Endothelial cell of umbilical vein (primary cell): Measurements from ENCODE around the gene ANKRD16. TPM values are rescaled to one million over a fixed set of nuclear protein-coding genes. Genes with fewer than 3 reads are reported as not detected.

Source experiments
- BruUV-seq: library from RNA; stranded (reverse); fragments of 400-500 nt; replicated peaks from 2 replicates; lab custom pipeline; 2021; lab: Mats Ljungman, UMichigan
- CTCF ChIA-PET: fragments of 300-600, 350-600 bp; sonication (Branson Sonifier 250); formaldehyde crosslinking; loops from one replicate; lab custom pipeline; 2021; ENCODE audit warnings: antibody characterized with exemption, inconsistent platforms; lab: Charles Lee
- POLR2A ChIA-PET: fragments of 300-600, 350-600 bp; sonication (Branson Sonifier 250); formaldehyde crosslinking; loops from one replicate; lab custom pipeline; 2021; ENCODE audit warnings: antibody characterized with exemption, inconsistent platforms; lab: Charles Lee
- DNase-seq: peaks from one replicate; pipeline ENCODE4 v3.0.0-alpha.2; 2011; ENCODE audit warnings: low read depth, low spot score
- FAIRE-seq: peaks from 2 replicates; lab custom pipeline; 2011; peaks lifted over from hg19 to GRCh38; lab: Jason Lieb, UNC
- H2AFZ ChIP-seq: 2 replicates; pipeline ENCODE4 v1.6.0; 2012; ENCODE audit warnings: low read depth, low read length, control low read depth, inconsistent platforms
- H3K27ac ChIP-seq: 2 replicates; pipeline ENCODE4 v1.5.1; 2011; ENCODE audit warnings: low read depth, mild to moderate bottlenecking, control low read depth, low read length, moderate library complexity; ENCODE audit not compliant: insufficient read depth
- H3K27me3 ChIP-seq, 2 experiments: 2 replicates each; pipeline versions ENCODE4 v1.6.0 to v1.6.1; 2011; ENCODE audit warnings: low read length in 2 of 2, mixed read lengths in 1 of 2; ENCODE audit not compliant: control insufficient read depth in 2 of 2, insufficient read depth in 2 of 2
- H3K36me3 ChIP-seq, 2 experiments: 2 replicates in 1 of 2; 3 replicates in 1 of 2; pipeline ENCODE4 v1.5.1; 2011; ENCODE audit warnings: low read length in 2 of 2, mild to moderate bottlenecking in 1 of 2, moderate library complexity in 1 of 2; ENCODE audit not compliant: control insufficient read depth in 2 of 2, insufficient read depth in 2 of 2; ENCODE audit errors: extremely low read depth in 1 of 2
- H3K4me1 ChIP-seq: 3 replicates; pipeline ENCODE4 v1.5.1; 2011; ENCODE audit warnings: mild to moderate bottlenecking, low read length; ENCODE audit not compliant: control insufficient read depth, insufficient read depth; ENCODE audit errors: extremely low read depth
- H3K4me2 ChIP-seq: 2 replicates; pipeline ENCODE4 v1.6.1; 2011; ENCODE audit warnings: low read length, control low read depth, mixed read lengths; ENCODE audit not compliant: insufficient read depth
- H3K4me3 ChIP-seq, 3 experiments: fragments of 200-600 bp in 1 of 3; sonication (generic), shearing (Covaris generic) in 1 of 3; replicated peaks in 1 of 3; 2 replicates each; pipeline ENCODE4 v1.5.1; 2011 to 2016; ENCODE audit warnings: control low read depth in 3 of 3, low read length in 3 of 3, mild to moderate bottlenecking in 2 of 3, inconsistent platforms in 1 of 3, low read depth in 1 of 3, moderate library complexity in 1 of 3; ENCODE audit not compliant: insufficient read depth in 1 of 3
- H3K79me2 ChIP-seq: 2 replicates; pipeline ENCODE4 v1.6.0; 2012; ENCODE audit warnings: low read length, inconsistent platforms; ENCODE audit not compliant: control insufficient read depth, insufficient read depth
- H3K9ac ChIP-seq: replicated peaks from 2 replicates; pipeline ENCODE3; 2011; ENCODE audit warnings: low read length, control low read depth; ENCODE audit not compliant: insufficient read depth; ENCODE audit errors: extremely low read depth
- H3K9me1 ChIP-seq: replicated peaks from 3 replicates; pipeline ENCODE4 v1.6.0; 2011; ENCODE audit warnings: mild to moderate bottlenecking, low read length; ENCODE audit not compliant: control insufficient read depth, insufficient read depth; ENCODE audit errors: extremely low read depth
- H3K9me3 ChIP-seq: replicated peaks from 2 replicates; pipeline ENCODE4 v1.5.1; 2012; ENCODE audit warnings: low read length, inconsistent platforms; ENCODE audit not compliant: control insufficient read depth, insufficient read depth
- H4K20me1 ChIP-seq: replicated peaks from 2 replicates; pipeline ENCODE3; 2011; ENCODE audit warnings: mild to moderate bottlenecking, low read length; ENCODE audit not compliant: control insufficient read depth, insufficient read depth; ENCODE audit errors: extremely low read depth
- CTCF ChIP-seq, 2 donors: IDR thresholded peaks; 1 replicate in 1 of 2; 2 replicates in 1 of 2; pipeline ENCODE4 v1.5.1; 2011; ENCODE audit warnings: low read length in 2 of 2, mild to moderate bottlenecking in 2 of 2, moderate library complexity in 2 of 2, control low read depth in 1 of 2, inconsistent platforms in 1 of 2, low read depth in 1 of 2; ENCODE audit not compliant: insufficient read depth in 1 of 2; ENCODE audit errors: extremely low read depth in 1 of 2
- EZH2 ChIP-seq: IDR thresholded peaks from 2 replicates; pipeline ENCODE4 v1.6.1; 2012; ENCODE audit warnings: borderline replicate concordance, low read depth, mild to moderate bottlenecking, moderate library complexity, low read length, inconsistent platforms; ENCODE audit not compliant: severe bottlenecking
- FOS ChIP-seq: IDR thresholded peaks from 2 replicates; pipeline ENCODE4 v1.6.1; 2011; ENCODE audit warnings: mild to moderate bottlenecking, low read length, moderate library complexity, borderline replicate concordance; ENCODE audit not compliant: insufficient read depth
- GATA2 ChIP-seq: IDR thresholded peaks from 2 replicates; pipeline ENCODE4 v1.7.0; 2011; ENCODE audit warnings: low read depth, mild to moderate bottlenecking, moderate library complexity, mixed read lengths, low read length; ENCODE audit not compliant: insufficient read length, insufficient read depth
- JUN ChIP-seq: IDR thresholded peaks from 2 replicates; pipeline ENCODE4 v1.6.1; 2011; ENCODE audit warnings: borderline replicate concordance, low read depth; ENCODE audit not compliant: insufficient read length, insufficient read depth
- MAX ChIP-seq: IDR thresholded peaks from 2 replicates; pipeline ENCODE4 v1.6.1; 2011; ENCODE audit not compliant: insufficient read depth, insufficient read length
- MYC ChIP-seq: IDR thresholded peaks from one replicate; pipeline ENCODE4 v1.6.1; 2011; ENCODE audit warnings: mild to moderate bottlenecking, low read depth, low read length
- POLR2A ChIP-seq: IDR thresholded peaks from 2 replicates; pipeline ENCODE4 v1.6.1; 2012; ENCODE audit warnings: low read depth, mild to moderate bottlenecking, control low read depth, low read length
- POLR2AphosphoS5 ChIP-seq: IDR thresholded peaks from 2 replicates; pipeline ENCODE4 v1.6.1; 2012; ENCODE audit warnings: low read depth, mild to moderate bottlenecking, control low read depth, low read length, moderate library complexity; ENCODE audit not compliant: insufficient read depth
- dilution Hi-C: fragments of 300-500 bp; cut with MboI; formaldehyde crosslinking; loops from one replicate; pipeline ENCODE4 v1.15.0; 2019; ENCODE audit warnings: low sequenced_read_pairs; ENCODE audit not compliant: extremely low pct_ligation_motif_present
- intact Hi-C: fragments of 100-400 bp; cut with micrococcal nuclease; formaldehyde crosslinking; loops from one replicate; pipeline ENCODE4 v1.10.0; 2022
- polyA plus RNA-seq, 4 experiments: library from polyadenylated mRNA; depleted of rRNA in 3 of 4; stranded (reverse) in 3 of 4; unstranded in 1 of 4; fragments of >200 nt; gene quantifications; 2 replicates each; pipeline versions ENCODE4 v1.2.1 to v1.2.3, GENCODE V29; 2011 to 2012; ENCODE audit warnings: missing spikeins in 1 of 4
- total RNA-seq: library from RNA; stranded (reverse); gene quantifications from 2 replicates; pipeline ENCODE4 v1.2.3, GENCODE V29; 2021

ANKRD16 gene
- total and polyA plus RNA-seq, 2 donors (not counting 3 experiments of a cell fraction or from before 2014, with no cell fraction given), result 6.9 to 8.0 TPM

DNA sequence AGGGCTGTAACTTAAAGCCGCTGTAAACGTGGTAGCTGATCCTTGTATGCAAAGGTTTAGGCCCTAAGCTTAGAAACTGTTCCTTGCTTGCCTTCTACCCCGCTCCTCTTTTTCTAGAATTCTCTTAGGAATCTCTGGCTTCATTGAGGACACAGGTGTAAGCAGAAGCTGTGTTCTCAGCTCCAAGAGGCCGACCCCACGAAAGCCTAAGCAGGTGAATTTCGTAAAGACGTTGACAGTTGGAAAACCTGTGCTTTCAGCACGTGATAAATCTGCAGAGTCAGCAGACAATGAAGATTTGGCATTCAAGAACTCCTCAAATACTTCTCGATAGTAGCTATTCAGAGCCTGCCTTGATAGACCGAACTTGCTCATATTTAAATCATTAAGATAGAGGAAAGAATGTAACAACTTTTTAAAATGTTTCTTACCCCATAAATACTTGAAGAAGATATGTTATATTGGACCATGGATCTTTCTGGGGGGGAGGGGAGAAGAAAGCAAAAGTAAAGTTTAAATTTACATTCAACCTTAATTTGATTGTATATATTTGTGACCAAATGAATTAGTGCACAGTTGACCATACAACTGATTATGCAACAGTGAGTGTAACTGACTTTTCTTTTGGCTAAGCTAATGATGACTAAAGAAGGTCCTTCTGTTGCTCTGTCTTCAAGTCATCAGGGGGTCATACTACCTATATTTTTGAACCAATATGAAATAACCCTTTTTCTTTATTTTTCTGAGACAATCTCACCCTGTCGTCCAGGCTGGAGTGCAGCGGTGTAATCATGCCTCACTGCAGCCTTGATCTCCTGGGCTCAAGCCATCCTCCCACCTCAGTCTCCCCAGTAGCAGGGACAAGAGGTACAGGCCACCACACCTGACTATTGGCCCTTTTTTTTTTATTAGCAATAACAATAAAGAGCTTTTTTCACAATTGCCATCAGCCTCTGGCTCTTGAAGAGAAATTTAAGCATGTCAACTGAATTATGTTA, 75.3 kb downstream of the ANKRD16 start:
- no peak for FAIRE-seq
- Histone ChIP-seq H3K4me1 (peaks cover 33% of the 10 kb centered on the region), H3K9ac (peak overlapping the region; percentile 99), H3K9me1 (no peaks in the 10 kb centered on the region), H3K27me3 (no peaks in the 10 kb centered on the region), H3K9me3 (no peaks in the 10 kb centered on the region), H3K4me2 (peak overlapping the region; percentile 91), H4K20me1 (peaks cover 10% of the 10 kb centered on the region), H3K36me3 (no peaks in the 10 kb centered on the region), H2AFZ (peak overlapping the region; percentile 79), H3K4me3 (peak overlapping the region; percentile 63 to 91 (median 80)), H3K27ac (peak overlapping the region; percentile 90), H3K79me2 (peaks cover 42% of the 10 kb centered on the region)
- DNase-seq, result no peak
- ChIA-PET POLR2A (interaction anchor here (0.8 to 1.9 kb wide), 2 partner anchors 54 to 76 kb away, joined by 3 to 9 read pairs; partner anchors contain the start of genes ANKRD16 and FBH1), CTCF (interaction anchor here (0.5 to 2.4 kb wide), 5 partner anchors 16 to 1757 kb away, joined by 3 to 19 read pairs (median 3); no protein-coding TSS in a partner anchor)
- TF ChIP-seq CTCF (IDR thresholded peaks at IDR 0.05; ENCODE audit: extremely low read depth in 1 of 2, insufficient read depth in 1 of 2, low read depth in 1 of 2, low read length in 2 of 2) (no peak), GATA2 (no peak), FOS (no peak), MYC (no peak), EZH2 (no peak), POLR2A (no peak), JUN (no peak), POLR2AphosphoS5 (no peak), MAX (no peak)
- dilution Hi-C loops, result no loop called here
- no TSS peak for BruUV-seq
- intact Hi-C loops, result loop anchor here (10.0 kb wide), 1 partner anchor 160 kb away; the partner anchor contains the start of gene IL15RA
